ENCODE results near the gene HRH2. TPM values are rescaled to one million over a fixed set of nuclear protein-coding genes. Genes with fewer than 3 reads are reported as not detected.

HRH2 gene
- total RNA-seq, 1 experiment from 2014 or later, result 3.3 TPM

DNA sequence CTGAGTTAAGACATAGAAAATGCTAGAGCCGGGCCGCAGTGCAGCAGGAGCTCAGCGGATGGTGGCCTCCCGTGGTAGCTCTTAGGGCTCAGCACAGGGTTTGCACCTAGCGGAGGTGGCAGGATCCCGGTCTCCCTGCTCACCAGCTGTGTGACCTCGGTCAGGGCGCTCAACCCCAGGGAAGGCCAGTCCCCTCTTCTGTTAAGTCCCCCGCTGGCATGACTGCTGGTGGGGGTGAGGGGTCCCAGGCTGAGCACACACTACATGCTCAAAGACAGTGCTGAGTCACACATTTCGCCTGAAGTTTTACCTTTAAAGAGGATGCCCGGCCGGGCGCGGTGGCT is 39.0 kb downstream of the HRH2 start:
- Histone ChIP-seq H2BK5ac (ENCODE audit: insufficient read length, low read length) (no peak overlapping the region), H3K27ac (ENCODE audit: insufficient read length, low read depth, low read length) (no peak overlapping the region), H2BK20ac (ENCODE audit: low read depth, low read length, poor library complexity, severe bottlenecking) (no peak overlapping the region), H3K14ac (ENCODE audit: insufficient read depth, low read length) (no peak overlapping the region), H2AK5ac (ENCODE audit: insufficient read length, low read length) (no peak overlapping the region), H2BK12ac (ENCODE audit: insufficient read length, low read depth, low read length) (no peak overlapping the region), H3K18ac (ENCODE audit: insufficient read length, low read depth, low read length) (no peak overlapping the region), H4K20me1 (ENCODE audit: control insufficient read depth, insufficient read depth, insufficient read length) (no peaks in the 10 kb centered on the region), H3K79me2 (ENCODE audit: insufficient read depth, low read length) (no peaks in the 10 kb centered on the region), H4K91ac (ENCODE audit: insufficient read length, low read depth, low read length) (no peak overlapping the region), H3K9ac (ENCODE audit: extremely low read depth, insufficient read length, low read length) (no peak overlapping the region), H3K9me3 (ENCODE audit: control insufficient read depth, low read depth, low read length) (no peaks in the 10 kb centered on the region), H3K4ac (ENCODE audit: low read depth, low read length) (no peak overlapping the region), H3K4me2 (ENCODE audit: insufficient read depth, insufficient read length, low read length) (no peak overlapping the region), H2BK15ac (ENCODE audit: low read depth, low read length) (no peak overlapping the region), H3K56ac (ENCODE audit: insufficient read length, low read depth, low read length) (no peak overlapping the region), H3K4me1 (ENCODE audit: insufficient read depth, low read length) (peaks cover 3% of the 10 kb centered on the region; the same call in 1 of the 2 replicates), H2AFZ (ENCODE audit: low read length) (no peak overlapping the region), H3T11ph (ENCODE audit: low read length) (no peak overlapping the region), H3K23ac (ENCODE audit: insufficient read length, low read depth, low read length) (no peak overlapping the region), H4K8ac (replicated peaks; ENCODE audit: insufficient read length, low read depth, low read length) (no peak overlapping the region), H3K27me3 (ENCODE audit: insufficient read depth, low read length) (no peaks in the 10 kb centered on the region), H4K5ac (ENCODE audit: insufficient read length, low read depth, low read length) (no peak overlapping the region), H2BK120ac (ENCODE audit: low read depth, low read length, poor library complexity, severe bottlenecking) (no peak overlapping the region), H3K23me2 (ENCODE audit: insufficient read length, low read depth, low read length, poor library complexity, severe bottlenecking) (no peaks in the 10 kb centered on the region), H3K79me1 (ENCODE audit: insufficient read depth, low read depth, low read length, poor library complexity, severe bottlenecking) (no peaks in the 10 kb centered on the region)
- H3K4me1 Mint-ChIP-seq, result peaks cover 25 to 31% of the 10 kb centered on the region in 2 experiments
- H3K9me3 Mint-ChIP-seq, result no peaks in the 10 kb centered on the region
- no CpG with 5 or more reads among the region's 14 CpGs for WGBS (ENCODE audit: extremely low coverage, insufficient read length, low lambda C conversion rate)
- H3K27me3 Mint-ChIP-seq (ENCODE audit: low read depth), result no peaks in the 10 kb centered on the region
- H3K36me3 Mint-ChIP-seq (ENCODE audit: insufficient read depth in 1 of 3, low read depth in 3 of 3), result peaks cover 0 to 2% (median under 1%) of the 10 kb centered on the region in 3 experiments; a peak in 2 of 7 replicates
- H3K27ac Mint-ChIP-seq, result no peak overlapping the region
- DNase-seq, result no peak
- TF ChIP-seq, protein P1, sequence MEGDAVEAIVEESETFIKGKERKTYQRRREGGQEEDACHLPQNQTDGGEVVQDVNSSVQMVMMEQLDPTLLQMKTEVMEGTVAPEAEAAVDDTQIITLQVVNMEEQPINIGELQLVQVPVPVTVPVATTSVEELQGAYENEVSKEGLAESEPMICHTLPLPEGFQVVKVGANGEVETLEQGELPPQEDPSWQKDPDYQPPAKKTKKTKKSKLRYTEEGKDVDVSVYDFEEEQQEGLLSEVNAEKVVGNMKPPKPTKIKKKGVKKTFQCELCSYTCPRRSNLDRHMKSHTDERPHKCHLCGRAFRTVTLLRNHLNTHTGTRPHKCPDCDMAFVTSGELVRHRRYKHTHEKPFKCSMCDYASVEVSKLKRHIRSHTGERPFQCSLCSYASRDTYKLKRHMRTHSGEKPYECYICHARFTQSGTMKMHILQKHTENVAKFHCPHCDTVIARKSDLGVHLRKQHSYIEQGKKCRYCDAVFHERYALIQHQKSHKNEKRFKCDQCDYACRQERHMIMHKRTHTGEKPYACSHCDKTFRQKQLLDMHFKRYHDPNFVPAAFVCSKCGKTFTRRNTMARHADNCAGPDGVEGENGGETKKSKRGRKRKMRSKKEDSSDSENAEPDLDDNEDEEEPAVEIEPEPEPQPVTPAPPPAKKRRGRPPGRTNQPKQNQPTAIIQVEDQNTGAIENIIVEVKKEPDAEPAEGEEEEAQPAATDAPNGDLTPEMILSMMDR (conservative IDR thresholded peaks at IDR 0.05), result peak; percentile 15; the same call in 2 of the 3 replicates
- H3K4me3 Mint-ChIP-seq, result no peak overlapping the region
